ENCODE results near the gene ZCWPW1.

- TF ChIP-seq CTCF (conservative IDR thresholded peaks at IDR 0.05 in 1 of 2, IDR thresholded peaks at IDR 0.05 in 1 of 2; ENCODE audit: low read depth in 1 of 2, low read length in 2 of 2): no peak
- no peak for TF ChIP-seq EZH2 (IDR thresholded peaks at IDR 0.05; ENCODE audit: low read length, missing control alignments)
These were observed 21.7 kb downstream of the ZCWPW1 start for GRCh38 chr7:100406767-100407166.
